GM21786 (cell line): Measurements from ENCODE around the gene DDIT4L.
"Not testable (repeated sequence)": the region's sequence is repeated elsewhere in the genome, so short reads cannot be mapped to it uniquely, and the experiment has no call there.

ENCODE experiments used
- ATAC-seq: cut with Tn5 transposase; IDR thresholded peaks from one replicate; pipeline ENCODE4 v1.9.1; 2021; ENCODE audit not compliant: unreplicated experiment

The DDIT4L gene, protein sequence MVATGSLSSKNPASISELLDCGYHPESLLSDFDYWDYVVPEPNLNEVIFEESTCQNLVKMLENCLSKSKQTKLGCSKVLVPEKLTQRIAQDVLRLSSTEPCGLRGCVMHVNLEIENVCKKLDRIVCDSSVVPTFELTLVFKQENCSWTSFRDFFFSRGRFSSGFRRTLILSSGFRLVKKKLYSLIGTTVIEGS

GRCh38 chr4:100189820-100190642, at the start of gene DDIT4L:
Gene DDIT4L, minus strand, starts transcription at chr4:100190468. Its CDS starts 485 bp downstream, at chr4:100189983.
- peak; percentile 47 for ATAC-seq

- no peak for ATAC-seq
Measured at GRCh38 chr4:100240008-100240407, 49.7 kb upstream of the DDIT4L start.

DNA sequence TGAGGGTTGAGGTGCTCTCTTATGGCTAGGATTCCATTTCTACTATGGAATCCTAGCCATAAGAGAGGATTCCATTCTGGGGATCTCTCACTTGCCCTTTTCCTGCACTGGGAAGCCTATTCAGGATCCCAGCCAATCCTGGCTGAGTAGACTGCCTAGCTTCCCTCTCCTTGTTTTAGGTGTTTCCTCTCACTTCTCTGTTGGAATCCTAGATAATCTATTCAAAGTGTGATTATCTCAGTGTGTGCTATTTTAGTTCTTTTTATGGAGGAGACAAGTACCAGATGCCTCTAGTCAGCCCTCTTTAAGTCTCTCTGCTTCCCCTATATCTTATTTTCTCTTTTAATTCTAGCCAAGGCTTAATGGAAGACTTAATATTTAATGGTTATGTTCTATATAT, 34.5 kb upstream of the DDIT4L start:
- ATAC-seq: no peak

GRCh38 chr4:100224160-100224559, 33.9 kb upstream of the DDIT4L start:
- ATAC-seq: no peak

- peak; percentile 94 for ATAC-seq
Measured at GRCh38 chr4:100208964-100209363, 18.7 kb upstream of the DDIT4L start.

- ATAC-seq: peak; percentile 1
Measured at GRCh38 chr4:100208459-100208858, 18.2 kb upstream of the DDIT4L start.

DNA sequence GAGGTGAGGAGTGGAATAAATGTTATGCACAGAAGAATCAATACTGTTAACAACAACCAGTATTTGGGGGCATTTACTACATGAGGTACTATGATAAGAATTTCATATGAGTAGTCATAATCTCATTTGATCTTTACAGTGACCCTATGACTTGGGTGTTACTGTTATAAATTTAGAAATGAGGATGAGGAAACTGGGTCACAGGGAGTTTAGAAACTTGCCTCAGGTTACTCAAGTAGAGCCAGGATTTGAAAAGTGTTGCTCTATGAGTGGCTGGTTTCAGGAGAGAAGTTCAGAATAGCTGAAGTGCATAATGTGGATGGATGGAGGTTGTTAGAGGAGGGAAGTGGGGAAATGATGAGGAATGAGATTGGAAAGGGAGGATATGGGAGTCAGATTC, 16.6 kb upstream of the DDIT4L start:
- no peak for ATAC-seq

DNA sequence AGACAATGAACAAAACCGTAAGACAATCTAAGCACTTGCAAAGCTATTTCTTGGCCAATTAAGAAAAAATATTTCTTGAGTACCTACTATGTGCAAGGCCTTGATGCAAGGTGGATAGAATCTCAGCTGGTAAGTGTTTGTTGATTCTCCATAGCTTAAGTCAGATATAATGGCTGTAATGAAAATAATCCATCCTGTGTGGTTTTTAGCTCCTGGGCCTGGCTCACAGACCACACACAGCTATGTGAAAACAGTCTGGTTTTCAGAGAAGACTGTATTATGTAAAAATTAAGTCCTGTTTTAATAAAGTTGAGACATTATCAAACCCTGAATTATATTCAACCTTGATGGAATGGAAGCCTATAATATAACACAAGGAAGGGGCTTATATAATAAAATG, 7.8 kb upstream of the DDIT4L start:
- ATAC-seq: no peak

DNA sequence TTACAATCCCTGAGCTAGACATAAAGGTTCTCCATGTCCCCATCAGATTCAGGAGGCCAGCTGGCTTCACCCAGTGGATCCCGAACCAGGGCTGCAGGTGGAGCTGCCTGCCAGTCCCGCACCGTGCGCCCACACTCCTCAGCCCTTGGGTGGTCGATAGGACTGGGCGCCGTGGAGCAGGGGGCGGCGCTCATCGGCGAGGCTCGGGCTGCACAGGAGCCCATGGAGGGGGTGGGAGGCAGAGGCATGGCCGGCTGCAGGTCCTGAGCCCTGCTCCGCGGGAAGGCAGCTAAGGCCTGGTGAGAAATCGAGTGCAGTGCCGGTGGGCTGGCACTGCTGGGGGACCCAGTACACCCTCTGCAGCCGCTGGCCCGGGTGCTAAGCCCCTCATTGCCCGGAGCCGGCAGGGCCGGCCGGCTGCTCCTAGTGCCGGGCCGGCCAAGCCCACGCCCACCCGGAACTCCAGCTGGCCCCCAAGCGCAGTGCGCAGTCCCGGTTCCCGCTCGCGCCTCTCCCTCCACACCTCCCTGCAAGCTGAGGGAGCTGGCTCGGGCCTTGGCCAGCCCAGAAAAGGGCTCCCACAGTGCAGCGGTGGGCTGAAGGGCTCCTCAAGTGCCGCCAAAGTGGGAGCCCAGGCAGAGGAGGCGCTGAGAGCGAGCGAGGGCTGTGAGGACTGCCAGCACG, 6.3 kb upstream of the DDIT4L start:
- not testable (repeated sequence) for ATAC-seq

- peak; percentile 8 for ATAC-seq
Measured at GRCh38 chr4:100190643-100191600, 654 bp upstream of the DDIT4L start.

GRCh38 chr4:100188829-100189228, 1.4 kb downstream of the DDIT4L start:
- no peak for ATAC-seq

DNA sequence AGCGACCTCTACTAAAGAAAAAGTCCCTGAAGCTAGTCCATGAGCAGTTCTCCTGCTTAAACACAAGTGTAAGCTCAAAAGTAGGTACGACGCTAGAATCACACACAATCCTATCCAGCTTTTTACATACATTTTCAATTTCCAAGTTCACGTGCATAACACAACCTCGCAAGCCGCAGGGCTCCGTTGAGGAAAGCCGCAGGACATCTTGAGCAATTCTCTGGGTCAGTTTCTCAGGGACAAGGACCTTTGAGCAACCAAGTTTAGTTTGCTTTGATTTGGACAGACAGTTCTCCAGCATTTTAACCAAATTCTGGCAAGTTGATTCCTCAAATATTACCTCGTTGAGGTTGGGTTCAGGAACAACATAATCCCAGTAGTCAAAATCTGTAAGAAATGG, 2.5 kb downstream of the DDIT4L start:
- no peak for ATAC-seq

DNA sequence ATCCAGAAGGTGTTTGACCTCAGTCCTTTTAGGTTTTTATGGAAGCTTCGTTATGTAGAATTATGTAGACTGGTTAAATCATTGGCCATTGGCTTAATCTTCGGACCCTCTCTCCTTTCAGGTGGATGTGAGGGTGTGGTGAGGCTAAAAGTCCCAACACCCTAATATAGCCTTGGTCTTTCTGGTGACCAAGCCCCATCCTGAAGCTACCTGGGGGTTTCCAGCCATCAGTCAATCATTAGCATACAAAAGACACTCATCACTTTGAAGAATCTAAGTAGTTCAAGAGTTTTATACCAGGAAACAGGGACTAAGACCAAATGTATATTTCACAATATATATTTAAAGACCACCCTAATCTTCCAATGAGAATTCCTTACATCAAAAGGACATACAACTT, 5.5 kb downstream of the DDIT4L start:
- no peak for ATAC-seq

DNA sequence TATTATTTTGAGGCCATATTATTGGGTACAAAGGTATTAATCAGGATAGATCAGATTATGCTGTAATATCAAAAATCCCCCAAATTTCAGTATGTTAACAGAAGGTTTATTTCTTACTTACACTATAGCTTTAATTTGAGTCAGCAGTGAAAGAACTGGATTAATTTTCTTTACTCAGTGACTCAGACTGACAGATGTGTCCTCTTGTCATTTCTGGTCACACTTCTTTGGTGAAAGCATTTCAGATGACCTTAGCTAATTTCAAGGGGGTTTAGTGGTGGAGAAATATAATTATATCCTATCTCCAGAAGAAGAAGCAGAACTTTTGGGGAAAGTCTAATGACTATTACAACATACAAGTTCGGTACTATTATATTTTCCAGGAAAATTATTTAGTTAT, 12.4 kb downstream of the DDIT4L start:
- ATAC-seq: no peak

GRCh38 chr4:100177126-100177525, 13.1 kb downstream of the DDIT4L start:
- ATAC-seq: no peak

- ATAC-seq: no peak
Measured at GRCh38 chr4:100175858-100176257, 14.4 kb downstream of the DDIT4L start.

DNA sequence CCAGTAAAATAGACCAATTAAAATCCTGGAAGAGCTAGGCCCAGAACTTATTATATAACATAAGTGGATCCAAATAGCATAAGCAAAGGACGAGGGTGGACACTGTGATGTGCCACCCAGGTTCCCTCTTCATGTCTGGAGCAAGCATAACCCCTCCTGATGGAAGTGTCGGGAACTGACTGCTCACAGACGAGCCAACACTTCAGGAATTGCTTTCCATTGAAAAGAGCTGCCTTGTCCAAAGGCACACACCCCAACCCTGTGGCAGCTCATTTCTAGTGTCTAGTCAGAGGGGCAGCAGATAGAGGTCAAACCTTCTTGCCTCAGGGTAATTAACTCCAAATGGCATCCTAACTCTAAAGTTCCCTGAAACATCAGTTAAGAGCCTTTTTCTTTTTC, 15.3 kb downstream of the DDIT4L start:
- no peak for ATAC-seq

DNA sequence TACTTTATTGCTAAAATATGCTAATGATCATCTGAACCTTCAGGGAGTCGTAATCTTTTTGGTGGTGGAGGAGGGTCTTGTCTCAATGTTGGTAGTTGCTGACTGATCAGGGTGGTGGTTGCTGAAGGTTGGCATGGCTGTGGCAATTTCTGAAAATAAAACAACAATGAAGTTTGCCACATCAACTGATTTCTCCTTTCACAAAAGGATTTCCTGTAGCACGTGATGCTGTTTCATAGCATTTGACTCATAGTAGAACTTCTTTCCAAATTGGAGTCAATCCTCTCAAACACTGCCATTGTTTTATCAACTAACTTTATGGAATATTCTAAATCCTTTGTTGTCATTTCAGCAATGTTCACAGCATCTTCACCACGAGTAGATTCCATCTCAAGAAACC, 19.3 kb downstream of the DDIT4L start:
- ATAC-seq: no peak

DNA sequence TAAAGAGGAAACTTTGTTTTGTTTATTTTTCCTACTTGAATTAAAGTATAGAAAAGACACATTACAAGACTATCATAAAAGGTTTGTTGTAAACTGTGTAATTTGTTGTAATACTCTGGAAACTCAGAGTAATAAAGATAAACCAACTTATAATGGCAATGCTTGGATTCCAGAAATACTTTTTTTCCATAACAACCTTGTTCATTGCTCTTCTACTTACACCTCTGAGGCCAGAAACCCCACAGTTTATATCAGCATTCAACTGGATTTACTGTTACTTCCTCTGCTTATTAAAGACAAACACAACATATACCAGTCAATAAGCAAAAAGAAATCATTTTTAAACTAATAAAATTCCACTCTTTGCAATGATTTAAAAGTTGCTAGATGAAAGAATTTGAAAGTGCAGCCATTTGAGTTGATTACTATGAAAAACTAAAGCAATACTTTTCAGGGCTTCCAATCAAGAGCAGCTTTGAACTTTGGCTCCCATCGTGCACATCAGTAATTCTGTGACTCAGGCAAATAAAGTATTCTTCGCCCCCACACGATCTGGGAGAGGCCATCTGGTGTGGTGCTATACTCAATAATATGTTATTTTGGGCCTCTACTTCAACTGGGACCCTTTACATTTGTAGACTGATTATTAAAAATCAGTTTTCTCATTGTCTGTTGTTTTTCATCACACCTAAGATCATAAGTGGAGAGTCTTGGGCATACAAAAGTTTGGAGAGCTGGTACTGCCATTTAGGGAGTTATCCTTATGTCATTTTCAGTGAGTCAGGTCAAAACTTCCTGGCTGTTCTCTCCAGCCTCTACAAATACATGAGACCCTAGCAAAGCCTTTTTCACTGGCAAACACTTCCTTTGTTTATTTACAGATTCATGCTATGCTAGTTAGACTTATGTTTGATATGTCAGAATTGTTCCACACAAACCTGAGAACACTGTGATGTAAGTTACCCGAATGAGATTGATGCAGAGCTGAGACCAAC, 20.5 kb downstream of the DDIT4L start:
- ATAC-seq: no peak

DNA sequence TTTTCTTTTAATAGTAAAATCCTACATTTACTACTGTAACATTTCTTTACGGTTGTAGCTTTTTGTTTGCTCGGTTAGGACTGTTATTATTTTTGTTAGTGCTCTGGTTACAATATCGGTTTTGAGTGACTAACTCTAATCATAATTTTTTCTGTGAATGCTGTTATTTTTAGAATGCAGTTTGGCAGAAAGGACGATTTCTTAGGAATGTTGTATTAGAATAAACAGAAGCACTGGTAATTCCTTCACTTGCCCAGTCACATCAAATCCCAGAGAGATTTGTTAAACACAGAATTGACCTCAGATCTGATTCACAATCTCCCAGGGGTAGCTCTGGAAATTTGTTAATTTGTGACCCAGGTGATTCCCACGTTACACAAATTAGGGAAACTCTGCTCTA, 21.7 kb downstream of the DDIT4L start:
- no peak for ATAC-seq
